ENCODE results near the gene MCF2L.

MCF2L gene

GRCh38 chr13:113072376-113072775, 103.4 kb downstream of the MCF2L start:
- no peak for TF ChIP-seq CTCF (IDR thresholded peaks at IDR 0.05; ENCODE audit: insufficient read depth, low read length, poor library complexity, severe bottlenecking)
- no peak for TF ChIP-seq EZH2phosphoT487 (conservative IDR thresholded peaks at IDR 0.05; ENCODE audit: low read length)
- Histone ChIP-seq H3K27me3 (ENCODE audit: low read length) (no peaks in the 10 kb centered on the region), H3K27ac (ENCODE audit: low read depth, low read length) (no peak overlapping the region), H3K9me2 (replicated peaks; ENCODE audit: insufficient read depth, low read length) (no peaks in the 10 kb centered on the region), H3F3A (ENCODE audit: insufficient read depth) (no peaks in the 10 kb centered on the region), H3K79me2 (ENCODE audit: insufficient read depth, low read length) (no peaks in the 10 kb centered on the region), H3K9ac (ENCODE audit: low read length) (no peak overlapping the region), H4K20me1 (ENCODE audit: low read depth, low read length) (no peaks in the 10 kb centered on the region), H3K9me3 (ENCODE audit: insufficient read depth, low read length) (no peaks in the 10 kb centered on the region), H3K4me3 (ENCODE audit: insufficient read depth, low read length, poor library complexity, severe bottlenecking) (no peak overlapping the region), H3K36me3 (ENCODE audit: low read length) (no peaks in the 10 kb centered on the region), H2AFZ (ENCODE audit: low read depth, low read length, severe bottlenecking) (no peak overlapping the region), H3K4me2 (ENCODE audit: low read depth, low read length, poor library complexity, severe bottlenecking) (no peak overlapping the region)

GRCh38 chr13:113073942-113074341, 104.9 kb downstream of the MCF2L start:
- H4K20me1 ChIP-seq (ENCODE audit: low read depth, low read length), result no peaks in the 10 kb centered on the region
- no peaks in the 10 kb centered on the region for H3K9me2 ChIP-seq (replicated peaks; ENCODE audit: insufficient read depth, low read length)
- no peaks in the 10 kb centered on the region for H3K27me3 ChIP-seq (ENCODE audit: low read length)
- H3K27ac ChIP-seq (ENCODE audit: low read depth, low read length), result no peak overlapping the region
- H3K36me3 ChIP-seq (ENCODE audit: low read length), result no peaks in the 10 kb centered on the region
- no peaks in the 10 kb centered on the region for H3K9me3 ChIP-seq (ENCODE audit: insufficient read depth, low read length)
- no peak overlapping the region for H3K4me2 ChIP-seq (ENCODE audit: low read depth, low read length, poor library complexity, severe bottlenecking)
- no peak overlapping the region for H3K9ac ChIP-seq (ENCODE audit: low read length)
- TF ChIP-seq CTCF (IDR thresholded peaks at IDR 0.05; ENCODE audit: insufficient read depth, low read length, poor library complexity, severe bottlenecking) (no peak), EZH2phosphoT487 (conservative IDR thresholded peaks at IDR 0.05; ENCODE audit: low read length) (no peak)
- no peaks in the 10 kb centered on the region for H3K79me2 ChIP-seq (ENCODE audit: insufficient read depth, low read length)
- no peak overlapping the region for H2AFZ ChIP-seq (ENCODE audit: low read depth, low read length, severe bottlenecking)
- no peaks in the 10 kb centered on the region for H3F3A ChIP-seq (ENCODE audit: insufficient read depth)
- no peak overlapping the region for H3K4me3 ChIP-seq (ENCODE audit: insufficient read depth, low read length, poor library complexity, severe bottlenecking)

GRCh38 chr13:113074401-113074800, 105.4 kb downstream of the MCF2L start:
- H3K9me2 ChIP-seq (replicated peaks; ENCODE audit: insufficient read depth, low read length), result no peaks in the 10 kb centered on the region
- H3K4me3 ChIP-seq (ENCODE audit: insufficient read depth, low read length, poor library complexity, severe bottlenecking), result no peak overlapping the region
- H3K36me3 ChIP-seq (ENCODE audit: low read length), result no peaks in the 10 kb centered on the region
- no peaks in the 10 kb centered on the region for H3F3A ChIP-seq (ENCODE audit: insufficient read depth)
- no peaks in the 10 kb centered on the region for H3K9me3 ChIP-seq (ENCODE audit: insufficient read depth, low read length)
- H3K27me3 ChIP-seq (ENCODE audit: low read length), result no peaks in the 10 kb centered on the region
- H3K9ac ChIP-seq (ENCODE audit: low read length), result no peak overlapping the region
- no peaks in the 10 kb centered on the region for H4K20me1 ChIP-seq (ENCODE audit: low read depth, low read length)
- TF ChIP-seq CTCF (IDR thresholded peaks at IDR 0.05; ENCODE audit: insufficient read depth, low read length, poor library complexity, severe bottlenecking) (no peak), EZH2phosphoT487 (conservative IDR thresholded peaks at IDR 0.05; ENCODE audit: low read length) (no peak)
- H3K4me2 ChIP-seq (ENCODE audit: low read depth, low read length, poor library complexity, severe bottlenecking), result no peak overlapping the region
- H2AFZ ChIP-seq (ENCODE audit: low read depth, low read length, severe bottlenecking), result no peak overlapping the region
- H3K27ac ChIP-seq (ENCODE audit: low read depth, low read length), result no peak overlapping the region
- H3K79me2 ChIP-seq (ENCODE audit: insufficient read depth, low read length), result no peaks in the 10 kb centered on the region
